GM23338 (cell line): ENCODE results near the gene ENOX1. TPM values are rescaled to one million over a fixed set of nuclear protein-coding genes. Genes with fewer than 3 reads are reported as not detected.

Source experiments
- ATAC-seq: fragments of 200-7000 bp; cut with Tn5 transposase; 3 replicates; pipeline ENCODE4 v1.9.1; 2020
- DNase-seq: peaks from one replicate; pipeline ENCODE4 v3.0.0-alpha.2; 2015; ENCODE audit warnings: low spot score
- H2AFZ ChIP-seq: fragments of 200-600 bp; sonication (generic); 2 replicates; pipeline ENCODE4 v1.8.0; 2016; ENCODE audit warnings: antibody characterized with exemption, mild to moderate bottlenecking, moderate library complexity
- H3F3A ChIP-seq: fragments of 200-600 bp; sonication (generic); replicated peaks from 2 replicates; pipeline ENCODE4 v1.8.0; 2017; ENCODE audit warnings: antibody characterized with exemption, mixed run types, low read depth
- H3K27ac ChIP-seq: fragments of 200-600 bp; sonication (generic); 2 replicates; pipeline ENCODE4 v1.6.1; 2016; ENCODE audit warnings: low read depth
- H3K27me3 ChIP-seq: fragments of 200-600 bp; sonication (generic); 2 replicates; pipeline ENCODE4 v1.8.0; 2016; ENCODE audit warnings: mild to moderate bottlenecking, mixed run types, moderate library complexity; ENCODE audit not compliant: insufficient read depth
- H3K36me3 ChIP-seq: fragments of 200-600 bp; sonication (generic); 2 replicates; pipeline ENCODE4 v1.8.0; 2016; ENCODE audit warnings: mild to moderate bottlenecking; ENCODE audit not compliant: insufficient read depth
- H3K4me1 ChIP-seq: fragments of 200-600 bp; sonication (generic); 2 replicates; pipeline ENCODE4 v1.8.0; 2016; ENCODE audit warnings: mild to moderate bottlenecking, moderate library complexity; ENCODE audit not compliant: insufficient read depth
- H3K4me2 ChIP-seq: fragments of 200-600 bp; sonication (generic); 2 replicates; pipeline ENCODE4 v1.7.1; 2017; ENCODE audit warnings: mixed run types
- H3K4me3 ChIP-seq: fragments of 200-600 bp; sonication (generic); 2 replicates; pipeline ENCODE4 v1.6.1; 2016; ENCODE audit warnings: mixed run types
- H3K79me2 ChIP-seq: fragments of 200-600 bp; sonication (generic); replicated peaks from 2 replicates; pipeline ENCODE4 v1.8.0; 2017; ENCODE audit warnings: mild to moderate bottlenecking; ENCODE audit not compliant: insufficient read depth
- H3K9me2 ChIP-seq: fragments of 200-600 bp; sonication (generic); 2 replicates; pipeline ENCODE4 v1.8.0; 2017; ENCODE audit not compliant: insufficient read depth
- H4K20me1 ChIP-seq: fragments of 200-600 bp; sonication (generic); replicated peaks from 2 replicates; pipeline ENCODE4 v1.8.0; 2017; ENCODE audit warnings: mild to moderate bottlenecking; ENCODE audit not compliant: insufficient read depth
- H3K27ac Mint-ChIP-seq: 2 replicates; pipeline ENCODE4 v1.8.0; 2020; ENCODE audit warnings: inconsistent platforms, mild to moderate bottlenecking, moderate library complexity, mixed read lengths
- H3K27me3 Mint-ChIP-seq: 3 replicates; pipeline ENCODE4 v1.8.0; 2022; ENCODE audit warnings: low read depth, mild to moderate bottlenecking, moderate library complexity, mixed read lengths, inconsistent platforms; ENCODE audit not compliant: insufficient read depth, poor library complexity
- H3K36me3 Mint-ChIP-seq: 3 replicates; pipeline ENCODE4 v1.8.0; 2021; ENCODE audit warnings: low read depth, mild to moderate bottlenecking, inconsistent platforms, moderate library complexity, mixed read lengths
- H3K4me1 Mint-ChIP-seq: 3 replicates; pipeline ENCODE4 v1.8.0; 2020; ENCODE audit warnings: mild to moderate bottlenecking, inconsistent platforms, mixed read lengths
- H3K4me3 Mint-ChIP-seq: 3 replicates; pipeline ENCODE4 v1.8.0; 2021; ENCODE audit warnings: moderate library complexity, mild to moderate bottlenecking, inconsistent platforms, mixed read lengths
- H3K9me3 Mint-ChIP-seq: 3 replicates; pipeline ENCODE4 v1.8.0; 2020; ENCODE audit warnings: moderate library complexity, mild to moderate bottlenecking, inconsistent platforms, mixed read lengths
- CREB1 ChIP-seq: fragments of 250-450 bp; sonication (Bioruptor Pico); IDR thresholded peaks from 2 replicates; pipeline ENCODE4 v1.5.0; 2020; ENCODE audit warnings: low read depth, mild to moderate bottlenecking, moderate library complexity
- CTCF ChIP-seq, 2 experiments: fragments of 200-600 bp in 1 of 2; sonication (generic) in 1 of 2; conservative IDR thresholded peaks; 2 replicates each; pipeline versions ENCODE4 v1.5.1 to v1.6.1; 2016 to 2017; ENCODE audit warnings: antibody characterized with exemption in 2 of 2, low read depth in 2 of 2, mild to moderate bottlenecking in 2 of 2, moderate library complexity in 1 of 2
- ETS1 ChIP-seq: IDR thresholded peaks from 2 replicates; pipeline ENCODE4 v1.6.1; 2016; ENCODE audit warnings: antibody characterized with exemption
- EZH2 ChIP-seq: fragments of 200-600 bp; sonication (generic); IDR thresholded peaks from one replicate; pipeline ENCODE4 v1.8.0; 2017; ENCODE audit warnings: antibody characterized with exemption, mild to moderate bottlenecking, low read depth; ENCODE audit not compliant: unreplicated experiment
- EZH2phosphoT487 ChIP-seq: fragments of 200-600 bp; sonication (generic); IDR thresholded peaks from one replicate; pipeline ENCODE4 v1.8.1; 2018; ENCODE audit warnings: antibody characterized with exemption; ENCODE audit not compliant: unreplicated experiment
- JUNB ChIP-seq: IDR thresholded peaks from one replicate; pipeline ENCODE4 v1.6.1; 2016; ENCODE audit warnings: antibody characterized with exemption; ENCODE audit not compliant: unreplicated experiment
- NANOG ChIP-seq: IDR thresholded peaks from 2 replicates; pipeline ENCODE4 v1.6.1; 2016; ENCODE audit warnings: antibody characterized with exemption, borderline replicate concordance
- POLR2AphosphoS5 ChIP-seq: IDR thresholded peaks from 2 replicates; pipeline ENCODE4 v1.6.1; 2016; ENCODE audit warnings: antibody characterized with exemption, low read depth
- REST ChIP-seq: IDR thresholded peaks from one replicate; pipeline ENCODE4 v1.6.1; 2018; ENCODE audit warnings: antibody characterized with exemption; ENCODE audit not compliant: unreplicated experiment
- STAT1 ChIP-seq: IDR thresholded peaks from one replicate; pipeline ENCODE4 v1.6.1; 2016; ENCODE audit warnings: antibody characterized with exemption; ENCODE audit not compliant: unreplicated experiment
- ZNF114 ChIP-seq: fragments of 250-450 bp; sonication (Bioruptor Pico); IDR thresholded peaks from 2 replicates; pipeline ENCODE4 v1.5.0; 2020; ENCODE audit warnings: mild to moderate bottlenecking, moderate library complexity
- ZNF331 ChIP-seq: fragments of 250-450 bp; sonication (Bioruptor Pico); IDR thresholded peaks from 2 replicates; pipeline ENCODE4 v1.5.0; 2020; ENCODE audit warnings: low read depth, mild to moderate bottlenecking, moderate library complexity
- ZNF462 ChIP-seq: fragments of 250-450 bp; sonication (Bioruptor Pico); IDR thresholded peaks from 2 replicates; pipeline ENCODE4 v1.5.0; 2020; ENCODE audit warnings: mild to moderate bottlenecking, moderate library complexity
- polyA plus RNA-seq: library from polyadenylated mRNA; unstranded; fragments of >200 nt; fragmentation: Nextera tagmentation; extraction: Ambion mirVana; gene quantifications from 2 replicates; pipeline ENCODE4 v1.2.1, GENCODE V29; 2016
- total RNA-seq: library from RNA; depleted of rRNA; stranded (reverse); fragments of >200 nt; shearing (Covaris generic); gene quantifications from 2 replicates; pipeline ENCODE4 v1.2.3, GENCODE V29; 2014

The ENOX1 gene
- total and polyA plus RNA-seq, 2 experiments from 2014 or later = 0.66 to 0.81 TPM

GRCh38 chr13:43200307-43200706 is 586.5 kb downstream of the ENOX1 start:
- Histone ChIP-seq H3F3A (no peaks in the 10 kb centered on the region), H3K36me3 (no peaks in the 10 kb centered on the region), H3K27ac (no peak overlapping the region), H3K9me2 (peaks cover 2% of the 10 kb centered on the region; the same call in 1 of the 2 replicates), H3K4me3 (no peak overlapping the region), H3K4me2 (no peak overlapping the region), H3K79me2 (no peaks in the 10 kb centered on the region), H3K27me3 (no peaks in the 10 kb centered on the region), H3K4me1 (no peaks in the 10 kb centered on the region), H2AFZ (no peak overlapping the region), H4K20me1 (no peaks in the 10 kb centered on the region)
- ATAC-seq = no peak
- no peak for TF ChIP-seq ETS1
- TF ChIP-seq EZH2phosphoT487 = no peak
- TF ChIP-seq ZNF331 = no peak
- no peak for TF ChIP-seq STAT1
- no peak for TF ChIP-seq REST
- no peak for TF ChIP-seq ZNF462 (CRISPR knock-in tag)
- TF ChIP-seq NANOG = no peak
- TF ChIP-seq CTCF (conservative IDR thresholded peaks at IDR 0.05; ENCODE audit: low read depth in 2 of 2) = no peak
- no peak for TF ChIP-seq ZNF114 (CRISPR knock-in tag)
- no peak for TF ChIP-seq EZH2
- TF ChIP-seq POLR2AphosphoS5 = no peak
- no peak for TF ChIP-seq CREB1 (CRISPR knock-in tag)
- TF ChIP-seq JUNB = no peak
- no peaks in the 10 kb centered on the region for H3K4me1 Mint-ChIP-seq
- no peak for DNase-seq
- H3K9me3 Mint-ChIP-seq = peaks cover 24% of the 10 kb centered on the region
- no peak overlapping the region for H3K4me3 Mint-ChIP-seq
- H3K27ac Mint-ChIP-seq = no peak overlapping the region
- H3K36me3 Mint-ChIP-seq = peaks cover 3% of the 10 kb centered on the region; the same call in 2 of the 3 replicates
- no peaks in the 10 kb centered on the region for H3K27me3 Mint-ChIP-seq
